GM19328 (cell line): ENCODE results near the gene TRPM3.

Experiments used
- ATAC-seq: cut with Tn5 transposase; IDR thresholded peaks from one replicate; pipeline ENCODE4 v1.9.1; 2021; ENCODE audit warnings: mild to moderate bottlenecking, moderate library complexity; ENCODE audit not compliant: unreplicated experiment

Gene TRPM3

DNA sequence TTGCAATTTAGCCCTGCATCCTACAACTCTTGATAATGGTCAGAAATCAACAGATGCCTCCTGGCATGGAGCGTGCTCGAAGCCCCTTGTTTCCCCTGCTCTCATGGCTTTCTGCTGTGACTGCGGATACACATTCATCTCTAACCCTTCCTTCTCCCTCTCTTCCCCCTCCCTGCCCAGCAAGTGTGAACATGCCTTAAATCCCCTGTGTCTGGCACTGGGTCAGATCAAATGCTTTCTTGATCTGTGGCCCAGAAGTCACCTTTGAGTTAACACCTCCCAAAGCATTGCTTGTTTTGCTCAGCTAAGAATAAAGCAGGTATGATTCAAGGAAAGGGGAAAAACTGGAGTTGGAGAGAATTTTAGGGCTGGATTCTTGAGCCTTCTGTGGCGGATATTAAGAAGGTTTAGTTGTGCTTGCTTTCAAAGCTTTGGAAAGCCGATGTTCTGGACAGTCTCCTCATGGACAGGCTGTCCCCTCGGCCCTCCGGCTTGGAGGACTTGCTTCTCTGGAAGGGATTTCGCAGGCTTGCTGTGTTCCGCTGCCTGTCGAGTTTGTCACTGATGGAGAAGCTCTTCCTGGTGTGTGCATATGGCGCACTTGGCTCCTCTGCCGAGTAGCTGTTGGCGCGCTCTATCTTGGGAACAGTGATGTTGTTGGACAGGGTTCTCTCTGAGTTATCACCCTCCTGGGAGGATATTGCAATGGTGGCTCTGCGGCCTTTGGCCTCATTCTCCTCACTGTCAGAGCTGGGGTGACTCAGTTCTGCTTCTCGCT is 585.7 kb downstream of the TRPM3 start:
- no peak for ATAC-seq

DNA sequence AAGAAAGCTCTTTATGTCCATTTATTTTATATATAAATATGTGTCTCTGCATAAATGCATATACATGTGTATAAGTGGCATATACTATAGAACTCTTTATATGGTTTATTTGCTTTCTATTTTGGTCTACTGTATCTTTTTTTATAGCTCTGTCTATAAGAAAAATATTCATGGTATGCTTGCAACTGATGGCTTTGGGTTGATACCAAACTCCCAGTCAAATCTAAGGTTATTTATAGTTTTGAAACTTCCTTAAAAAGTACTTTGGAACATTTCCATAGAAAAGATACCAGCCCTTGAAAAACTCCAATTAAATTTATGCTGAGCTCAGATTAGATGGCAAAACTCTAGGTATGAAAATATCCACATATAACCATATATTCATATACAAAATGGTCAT is 587.0 kb downstream of the TRPM3 start:
- no peak for ATAC-seq

GRCh38 chr9:70534061-70534460 is 587.4 kb downstream of the TRPM3 start:
- ATAC-seq, result no peak

- ATAC-seq, result no peak
These were observed 587.9 kb downstream of the TRPM3 start for GRCh38 chr9:70533492-70533891.

DNA sequence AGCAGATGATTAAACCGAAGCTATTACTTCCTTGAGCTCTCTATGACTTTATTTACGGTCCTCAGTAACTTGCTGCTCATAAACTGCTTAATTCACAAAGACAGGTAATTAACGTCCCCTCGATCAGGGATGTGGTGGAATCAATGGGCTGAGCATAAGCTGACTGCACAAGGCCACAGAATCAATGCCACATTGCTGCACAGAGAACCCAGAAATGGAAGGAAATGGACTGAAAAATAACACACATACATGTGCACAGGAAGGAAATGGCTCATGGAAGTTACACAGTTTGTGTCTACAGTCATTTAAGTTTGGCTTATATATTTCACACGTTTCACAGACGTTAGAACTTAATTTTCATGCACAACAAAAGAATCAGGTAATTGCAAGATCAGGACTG is 588.7 kb downstream of the TRPM3 start:
- no peak for ATAC-seq

- no peak for ATAC-seq
These were observed 590.1 kb downstream of the TRPM3 start for GRCh38 chr9:70531311-70531710.

GRCh38 chr9:70530716-70531115 is 590.7 kb downstream of the TRPM3 start:
- ATAC-seq, result no peak

DNA sequence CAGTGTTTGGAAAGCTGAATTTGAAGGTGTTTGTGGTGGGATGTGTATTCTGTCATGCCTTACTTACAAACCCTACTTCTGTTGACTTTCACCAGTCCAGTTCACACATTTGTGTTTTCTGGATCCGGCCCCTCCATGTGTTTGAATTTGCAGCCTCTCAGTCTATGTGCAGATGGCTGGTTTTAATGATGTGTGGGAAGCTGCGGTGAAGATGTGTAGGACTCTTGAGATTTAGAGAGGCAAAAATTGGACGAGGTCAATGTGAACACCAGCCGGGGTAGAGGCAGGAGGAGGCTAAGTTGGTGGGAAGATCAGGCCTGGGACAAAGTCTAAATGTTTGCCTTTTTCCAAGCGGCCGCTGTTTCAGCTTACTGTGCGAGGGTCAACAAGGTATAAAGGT is 591.6 kb downstream of the TRPM3 start:
- ATAC-seq, result no peak

- ATAC-seq, result no peak
These were observed 592.0 kb downstream of the TRPM3 start for GRCh38 chr9:70529377-70529776.

- ATAC-seq, result no peak
These were observed 594.5 kb downstream of the TRPM3 start for GRCh38 chr9:70526902-70527301.

- no peak for ATAC-seq
These were observed 595.9 kb downstream of the TRPM3 start for GRCh38 chr9:70525519-70525918.

GRCh38 chr9:70519912-70520724 is 601.3 kb downstream of the TRPM3 start:
- ATAC-seq, result no peak

GRCh38 chr9:70517926-70518610 is 603.4 kb downstream of the TRPM3 start:
- ATAC-seq, result no peak

DNA sequence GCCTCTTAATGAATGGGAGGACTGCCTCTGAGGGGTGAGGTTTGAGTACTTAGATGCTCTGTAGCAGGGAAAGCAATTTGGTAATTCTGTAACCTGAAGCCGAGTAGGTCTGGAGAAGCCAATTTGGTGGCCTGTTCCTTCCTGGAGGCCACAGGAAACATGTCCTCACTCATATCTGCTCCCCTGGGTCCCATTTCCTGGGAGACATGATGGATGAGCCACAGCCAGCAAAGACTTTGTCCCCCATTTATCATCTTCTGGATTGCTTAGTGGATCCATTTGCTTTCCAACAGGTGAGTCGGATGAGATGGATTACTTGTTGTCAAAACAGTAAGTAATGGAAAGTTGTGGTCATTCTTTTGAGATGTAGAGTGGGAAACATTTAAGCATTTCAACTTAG is 607.1 kb downstream of the TRPM3 start:
- no peak for ATAC-seq

DNA sequence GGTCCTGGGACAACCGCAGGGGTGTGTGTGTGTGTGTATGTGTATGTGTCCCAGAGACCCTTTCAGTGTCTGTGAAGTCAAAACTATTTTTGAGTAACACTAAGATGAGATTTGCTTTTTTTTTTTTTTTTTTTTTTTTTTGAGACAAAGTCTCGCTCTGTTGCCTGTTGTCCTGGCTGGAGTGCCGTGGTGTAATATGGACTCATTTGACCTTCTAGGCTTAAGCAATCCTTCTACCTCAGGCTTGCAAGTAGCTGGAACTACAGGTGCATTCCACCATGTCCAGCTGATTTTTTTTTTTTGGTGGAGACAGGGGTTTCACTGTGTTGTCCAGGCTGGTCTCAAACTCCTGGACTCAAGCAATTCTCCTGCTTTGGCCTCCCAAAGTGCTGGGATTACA is 609.6 kb downstream of the TRPM3 start:
- no peak for ATAC-seq

DNA sequence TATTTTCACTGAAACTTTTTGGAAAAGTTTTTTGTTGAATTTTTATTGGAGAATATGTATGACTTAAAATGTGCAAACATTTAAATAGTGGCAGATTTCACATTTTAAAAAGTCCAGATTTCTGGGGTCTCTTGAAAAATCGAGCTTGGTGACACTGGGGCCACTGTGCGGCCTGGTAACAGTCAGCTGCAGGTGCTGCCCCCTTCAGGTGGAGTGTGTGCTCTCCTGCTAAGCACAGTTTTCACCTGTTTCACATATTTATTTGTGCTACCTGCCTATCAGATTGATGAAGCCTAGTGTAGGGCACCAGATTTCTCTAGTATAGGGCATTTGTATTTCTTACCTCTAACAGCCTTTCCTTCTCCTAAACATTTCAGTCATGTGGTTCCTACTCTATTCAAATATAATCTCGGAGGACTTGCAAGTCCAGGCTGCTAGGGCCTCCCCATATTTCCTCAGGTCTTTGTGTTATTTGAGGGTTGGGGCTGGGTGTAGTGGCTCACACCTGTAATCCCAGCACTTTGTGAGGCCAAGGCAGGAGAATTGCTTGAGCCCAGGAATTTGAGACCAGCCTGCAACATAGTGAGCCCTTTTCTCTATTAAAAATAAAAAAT is 611.2 kb downstream of the TRPM3 start:
- ATAC-seq, result no peak

- no peak for ATAC-seq
These were observed 615.3 kb downstream of the TRPM3 start for GRCh38 chr9:70506159-70506558.

DNA sequence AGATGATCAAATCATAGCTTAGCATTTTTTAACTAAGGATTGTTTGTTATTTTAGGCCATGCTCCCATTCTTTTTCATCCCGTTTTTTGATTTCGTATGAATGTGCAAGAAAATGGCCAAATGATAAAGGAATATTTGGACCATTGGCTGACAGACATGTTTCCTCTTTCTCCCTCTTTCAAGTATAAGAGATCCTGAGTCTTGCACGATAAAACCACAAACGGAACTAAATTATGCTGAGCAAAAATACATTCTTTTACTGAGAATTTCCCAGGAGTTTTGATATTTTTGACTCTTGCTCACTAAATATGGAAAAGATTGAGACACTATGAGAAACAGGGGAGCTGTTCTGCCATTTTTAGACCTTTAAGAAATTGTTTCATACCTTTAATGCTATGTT is 616.6 kb downstream of the TRPM3 start:
- no peak for ATAC-seq

GRCh38 chr9:70502690-70503089 is 618.7 kb downstream of the TRPM3 start:
- no peak for ATAC-seq

DNA sequence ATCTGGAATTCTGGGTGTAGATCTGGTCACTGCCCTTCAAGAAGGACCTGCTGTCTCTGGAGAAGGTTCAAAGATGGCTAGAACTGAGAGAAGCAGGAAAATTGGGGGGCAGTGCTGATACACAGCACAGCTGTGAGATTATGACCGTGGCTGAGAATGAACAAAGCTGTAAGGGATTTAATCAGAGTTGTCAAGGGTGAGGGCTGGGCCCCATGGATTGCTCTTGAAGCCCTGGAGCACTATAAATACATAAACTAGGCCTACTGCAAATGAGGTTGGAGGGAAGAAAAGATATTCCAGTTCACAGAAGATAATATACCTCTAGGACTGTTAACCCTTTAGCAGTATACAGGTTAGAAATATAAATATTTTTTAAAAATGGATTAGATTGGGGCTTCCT is 620.6 kb downstream of the TRPM3 start:
- ATAC-seq, result no peak

DNA sequence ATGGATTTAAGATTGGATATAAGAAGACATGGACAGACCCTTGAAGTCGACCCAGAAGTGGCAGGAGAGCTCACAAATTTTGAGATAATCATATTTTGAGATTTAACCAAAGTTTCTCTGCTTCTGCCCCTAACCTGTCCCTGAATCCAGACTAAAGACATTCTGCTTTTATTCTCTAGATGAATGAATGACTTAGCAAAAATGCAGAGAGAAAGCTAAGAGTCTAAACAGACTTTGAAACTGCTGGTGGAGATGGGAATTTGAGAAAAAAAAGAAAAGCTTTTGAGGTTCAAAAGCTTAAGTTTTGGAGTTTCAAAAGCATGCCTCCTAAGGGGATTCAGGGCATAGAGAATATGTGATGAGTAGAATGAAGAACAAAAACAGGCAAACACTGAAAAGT is 621.8 kb downstream of the TRPM3 start:
- no peak for ATAC-seq
